GM12892 (cell line): ENCODE data around the gene DPP3.
A peak's percentile ranks its signal among the peaks of the same experiment; 100 is the strongest.
"Not testable (repeated sequence)": the region's sequence is repeated elsewhere in the genome, so short reads cannot be mapped to it uniquely, and the experiment has no call there.

Source experiments
- DNase-seq: peaks from one replicate; pipeline ENCODE4 v3.0.0; 2011; ENCODE audit not compliant: insufficient read length
- FAIRE-seq: peaks from 2 replicates; lab custom pipeline; 2011; peaks lifted over from hg19 to GRCh38; lab: Jason Lieb, UNC
- POLR2A ChIP-seq: IDR thresholded peaks from 2 replicates; pipeline ENCODE4 v1.6.1; 2011; ENCODE audit warnings: low read depth, low read length, control low read depth
- POLR2AphosphoS5 ChIP-seq: IDR thresholded peaks from 2 replicates; pipeline ENCODE4 v1.6.1; 2011; ENCODE audit warnings: low read depth, low read length, control low read depth
- TAF1 ChIP-seq: IDR thresholded peaks from 2 replicates; pipeline ENCODE4 v1.6.1; 2011; ENCODE audit warnings: low read depth, mild to moderate bottlenecking, control low read depth, low read length, borderline replicate concordance

The DPP3 gene

GRCh38 chr11:66448523-66448922, 31.7 kb upstream of the DPP3 start:
- TF ChIP-seq POLR2AphosphoS5 (no peak), TAF1 (no peak), POLR2A (no peak)
- no peak for FAIRE-seq
- no peak for DNase-seq

GRCh38 chr11:66450560-66450959, 29.7 kb upstream of the DPP3 start:
- FAIRE-seq (no peak), DNase-seq (no peak)
- TF ChIP-seq TAF1 (no peak), POLR2AphosphoS5 (no peak), POLR2A (no peak)

- TF ChIP-seq POLR2A (no peak), TAF1 (no peak), POLR2AphosphoS5 (no peak)
- DNase-seq, result no peak
- no peak for FAIRE-seq
Observed at GRCh38 chr11:66451663-66452062, 28.6 kb upstream of the DPP3 start.

GRCh38 chr11:66454247-66454646, 26.0 kb upstream of the DPP3 start:
- TF ChIP-seq TAF1, result no peak
- TF ChIP-seq POLR2A, result no peak
- TF ChIP-seq POLR2AphosphoS5, result no peak
- FAIRE-seq (no peak), DNase-seq (no peak)

GRCh38 chr11:66454828-66455227, 25.4 kb upstream of the DPP3 start:
- no peak for TF ChIP-seq POLR2AphosphoS5
- TF ChIP-seq POLR2A, result no peak
- TF ChIP-seq TAF1, result no peak
- FAIRE-seq (no peak), DNase-seq (no peak)

- no peak for DNase-seq
- TF ChIP-seq POLR2A (no peak), TAF1 (no peak), POLR2AphosphoS5 (no peak)
- no peak for FAIRE-seq
Observed at GRCh38 chr11:66457826-66458225, 22.4 kb upstream of the DPP3 start.

GRCh38 chr11:66459138-66459778, 21.0 kb upstream of the DPP3 start:
- FAIRE-seq, result peak; percentile 9
- no peak for TF ChIP-seq POLR2AphosphoS5
- no peak for TF ChIP-seq POLR2A
- no peak for TF ChIP-seq TAF1
- no peak for DNase-seq

GRCh38 chr11:66462010-66462409, 18.2 kb upstream of the DPP3 start:
- TF ChIP-seq POLR2AphosphoS5 (no peak), TAF1 (no peak), POLR2A (no peak)
- DNase-seq, result no peak
- FAIRE-seq, result no peak

GRCh38 chr11:66462911-66463310, 17.3 kb upstream of the DPP3 start:
- FAIRE-seq, result no peak
- no peak for DNase-seq
- no peak for TF ChIP-seq POLR2A
- no peak for TF ChIP-seq TAF1
- TF ChIP-seq POLR2AphosphoS5, result no peak

- not testable (repeated sequence) for DNase-seq, FAIRE-seq
Observed at GRCh38 chr11:66464116-66464515, 16.1 kb upstream of the DPP3 start.

- TF ChIP-seq TAF1 (no peak), POLR2A (no peak), POLR2AphosphoS5 (no peak)
- DNase-seq (no peak), FAIRE-seq (no peak)
Observed at GRCh38 chr11:66464916-66465315, 15.3 kb upstream of the DPP3 start.

- no peak for TF ChIP-seq POLR2AphosphoS5
- no peak for TF ChIP-seq POLR2A
- no peak for TF ChIP-seq TAF1
- no peak for FAIRE-seq
- no peak for DNase-seq
Observed at GRCh38 chr11:66465373-66466224, 14.6 kb upstream of the DPP3 start.
